Liver (tissue), 9 donors: Measurements from ENCODE around the gene CLIC3. TPM values are rescaled to one million over a fixed set of nuclear protein-coding genes. Genes with fewer than 3 reads are reported as not detected.
A peak's percentile ranks its signal among the peaks of the same experiment; 100 is the strongest.

Experiments
- DNase-seq: peaks from one replicate; pipeline ENCODE4 v3.0.0-alpha.2; 2017; ENCODE audit warnings: low spot score
- H3K27ac ChIP-seq, 2 donors: one replicate each; pipeline ENCODE4 v1.7.0; 2013; ENCODE audit warnings: inconsistent platforms in 2 of 2, low read length in 2 of 2, control low read depth in 1 of 2, low read depth in 1 of 2, mild to moderate bottlenecking in 1 of 2
- H3K27me3 ChIP-seq, 4 donors: one replicate each; pipeline versions ENCODE4 v1.6.1 to v1.7.0; 2013; ENCODE audit warnings: low read length in 3 of 4, inconsistent platforms in 1 of 4, mild to moderate bottlenecking in 1 of 4, moderate library complexity in 1 of 4; ENCODE audit not compliant: control insufficient read depth in 4 of 4, insufficient read depth in 4 of 4
- H3K36me3 ChIP-seq, 4 donors: one replicate each; pipeline versions ENCODE4 v1.6.1 to v1.7.0; 2013; ENCODE audit warnings: low read length in 3 of 4, mild to moderate bottlenecking in 3 of 4, low read depth in 1 of 4, moderate library complexity in 1 of 4; ENCODE audit not compliant: control insufficient read depth in 4 of 4, insufficient read depth in 3 of 4
- H3K4me1 ChIP-seq, 4 donors: one replicate each; pipeline versions ENCODE4 v1.6.1 to v1.7.0; 2013; ENCODE audit warnings: low read length in 3 of 4, mild to moderate bottlenecking in 3 of 4, moderate library complexity in 1 of 4; ENCODE audit not compliant: control insufficient read depth in 4 of 4, insufficient read depth in 4 of 4
- H3K4me3 ChIP-seq, 3 donors: one replicate each; pipeline versions ENCODE4 v1.6.1 to v1.7.0; 2013; ENCODE audit warnings: low read length in 3 of 3, control low read depth in 1 of 3, low read depth in 1 of 3, mild to moderate bottlenecking in 1 of 3
- H3K9ac ChIP-seq, 2 donors: one replicate each; pipeline ENCODE4 v1.7.0; 2013; ENCODE audit warnings: low read length in 2 of 2, mild to moderate bottlenecking in 2 of 2, moderate library complexity in 2 of 2, control low read depth in 1 of 2, low read depth in 1 of 2
- H3K9me3 ChIP-seq, 4 donors: one replicate each; pipeline versions ENCODE4 v1.6.1 to v1.7.0; 2013; ENCODE audit warnings: low read length in 3 of 4; ENCODE audit not compliant: control insufficient read depth in 4 of 4
- EGR1 ChIP-seq, 2 donors: IDR thresholded peaks; 2 replicates each; pipeline ENCODE4 v1.6.1; 2016 to 2018; ENCODE audit warnings: antibody characterized with exemption in 2 of 2, low read depth in 2 of 2
- FOXA1 ChIP-seq: IDR thresholded peaks from 2 replicates; pipeline ENCODE4 v1.6.1; 2016; ENCODE audit warnings: antibody characterized with exemption
- FOXA2 ChIP-seq: IDR thresholded peaks from 2 replicates; pipeline ENCODE4 v1.6.1; 2016; ENCODE audit warnings: antibody characterized with exemption
- GABPA ChIP-seq, 2 donors: IDR thresholded peaks in 1 of 2; conservative IDR thresholded peaks in 1 of 2; 2 replicates each; pipeline ENCODE4 v1.6.1; 2016; ENCODE audit warnings: antibody characterized with exemption in 2 of 2, mild to moderate bottlenecking in 1 of 2, moderate library complexity in 1 of 2
- HNF4A ChIP-seq, 2 donors: conservative IDR thresholded peaks; 2 replicates each; pipeline ENCODE4 v1.6.1; 2016; ENCODE audit warnings: antibody characterized with exemption in 2 of 2, mild to moderate bottlenecking in 2 of 2
- HNF4G ChIP-seq: IDR thresholded peaks from 2 replicates; pipeline ENCODE4 v1.6.1; 2016; ENCODE audit warnings: antibody characterized with exemption
- JUND ChIP-seq, 2 donors: IDR thresholded peaks; 2 replicates each; pipeline ENCODE4 v1.6.1; 2016; ENCODE audit warnings: antibody characterized with exemption in 2 of 2
- MAX ChIP-seq: IDR thresholded peaks from 2 replicates; pipeline ENCODE4 v1.6.1; 2016; ENCODE audit warnings: antibody characterized with exemption
- NR2F2 ChIP-seq: IDR thresholded peaks from 2 replicates; pipeline ENCODE4 v1.6.1; 2016; ENCODE audit warnings: antibody characterized with exemption
- RAD21 ChIP-seq, 2 donors: IDR thresholded peaks; 2 replicates each; pipeline ENCODE4 v1.6.1; 2016; ENCODE audit warnings: antibody characterized with exemption in 2 of 2, mild to moderate bottlenecking in 2 of 2
- RXRA ChIP-seq, 2 donors: IDR thresholded peaks; 2 replicates each; pipeline ENCODE4 v1.6.1; 2017 to 2018; ENCODE audit warnings: antibody characterized with exemption in 2 of 2, mild to moderate bottlenecking in 1 of 2
- SP1 ChIP-seq: IDR thresholded peaks from 2 replicates; pipeline ENCODE4 v1.6.1; 2018; ENCODE audit warnings: antibody characterized with exemption, mild to moderate bottlenecking
- TAF1 ChIP-seq: conservative IDR thresholded peaks from 2 replicates; pipeline ENCODE4 v1.6.1; 2016; ENCODE audit warnings: antibody characterized with exemption, mild to moderate bottlenecking
- YY1 ChIP-seq: IDR thresholded peaks from 2 replicates; pipeline ENCODE4 v1.6.1; 2016; ENCODE audit warnings: antibody characterized with exemption, mild to moderate bottlenecking
- ZBTB33 ChIP-seq: IDR thresholded peaks from 2 replicates; pipeline ENCODE4 v1.6.1; 2016; ENCODE audit warnings: antibody characterized with exemption
- WGBS: extraction: QIAGEN DNeasy Blood & Tissue Kit; methylation state at CpG from one replicate; pipeline ENCODE4 v1.1.7; 2013; 5-methylcytosine and 5-hydroxymethylcytosine counted together
- polyA plus RNA-seq, 2 donors: library from polyadenylated mRNA; stranded (reverse) in 1 of 2; unstranded in 1 of 2; fragments of 200-250 nt in 1 of 2; fragments of >200 nt in 1 of 2; fragmentation: Nextera tagmentation in 1 of 2; extraction: Ambion mirVana in 1 of 2; gene quantifications; one replicate each; pipeline versions ENCODE4 v1.2.1 to v1.2.3, GENCODE V29; 2013 to 2015
- total RNA-seq, 2 donors: library from RNA; depleted of rRNA; stranded (reverse); fragments of >200 nt; gene quantifications; one replicate each; pipeline ENCODE4 v1.2.3, GENCODE V29; 2014
- TF ChIP-seq, protein P1 (sequence below): fragments of 150-350 bp; IDR thresholded peaks from 2 replicates; pipeline ENCODE4 v1.5.1; 2017; ENCODE audit warnings: improper control_type of control experiment, low read depth, low read length; ENCODE audit not compliant: missing input control
- TF ChIP-seq, protein P2 (sequence below): IDR thresholded peaks from 2 replicates; pipeline ENCODE4 v1.6.1; 2016; ENCODE audit warnings: antibody characterized with exemption
- TF ChIP-seq, protein P3 (sequence below): IDR thresholded peaks from 2 replicates; pipeline ENCODE4 v1.6.1; 2016; ENCODE audit warnings: antibody characterized with exemption, mild to moderate bottlenecking
- donor health status: healthy.
- donor health status: healthy.
- donor health status: healthy.
- donor health status: healthy.
- donor health status: healthy.

Gene CLIC3
- total and polyA plus RNA-seq, 4 donors, result 0.33 to 0.83 (median 0.40) TPM

DNA sequence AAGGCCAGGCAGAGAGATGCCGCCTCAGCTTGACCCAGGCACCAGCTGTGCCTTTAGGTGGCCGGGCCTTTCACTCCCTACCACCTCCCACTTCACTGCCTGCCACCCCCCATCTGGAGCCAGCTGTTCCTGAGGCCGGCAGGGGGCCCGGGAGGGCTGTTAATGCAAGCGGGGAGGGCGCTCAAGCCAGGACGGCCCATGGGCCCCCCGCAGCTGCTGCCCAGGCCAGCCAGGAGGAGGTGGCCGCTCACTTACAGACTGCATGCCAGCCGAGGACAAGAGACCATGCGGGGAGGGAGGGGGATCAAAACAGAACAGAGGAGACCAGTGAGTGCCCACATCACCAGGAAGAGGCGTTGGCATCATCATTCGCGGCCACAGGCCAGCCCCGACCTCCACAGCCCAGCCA lies 27.2 kb upstream of the CLIC3 start:
- no peak for DNase-seq
- H3K9me3 ChIP-seq, result no peaks in the 10 kb centered on the region
- H3K27me3 ChIP-seq, result no peaks in the 10 kb centered on the region
- no peaks in the 10 kb centered on the region for H3K36me3 ChIP-seq
- 89% methylated on average over 15 of the region's 15 CpGs for WGBS
- no peak overlapping the region for H3K9ac ChIP-seq
- TF ChIP-seq MAX (no peak), SP1 (no peak), RAD21 (IDR thresholded peaks at IDR 0.05) (no peak), HNF4G (no peak), HNF4A (conservative IDR thresholded peaks at IDR 0.05) (no peak), RXRA (IDR thresholded peaks at IDR 0.05) (no peak), JUND (IDR thresholded peaks at IDR 0.05) (no peak), ZBTB33 (no peak), NR2F2 (no peak), TAF1 (no peak), FOXA2 (no peak), GABPA (IDR thresholded peaks at IDR 0.05 in 1 of 2, conservative IDR thresholded peaks at IDR 0.05 in 1 of 2) (no peak), EGR1 (IDR thresholded peaks at IDR 0.05; ENCODE audit: low read depth in 2 of 2) (no peak), YY1 (no peak), FOXA1 (no peak)
- TF ChIP-seq, protein P1, sequence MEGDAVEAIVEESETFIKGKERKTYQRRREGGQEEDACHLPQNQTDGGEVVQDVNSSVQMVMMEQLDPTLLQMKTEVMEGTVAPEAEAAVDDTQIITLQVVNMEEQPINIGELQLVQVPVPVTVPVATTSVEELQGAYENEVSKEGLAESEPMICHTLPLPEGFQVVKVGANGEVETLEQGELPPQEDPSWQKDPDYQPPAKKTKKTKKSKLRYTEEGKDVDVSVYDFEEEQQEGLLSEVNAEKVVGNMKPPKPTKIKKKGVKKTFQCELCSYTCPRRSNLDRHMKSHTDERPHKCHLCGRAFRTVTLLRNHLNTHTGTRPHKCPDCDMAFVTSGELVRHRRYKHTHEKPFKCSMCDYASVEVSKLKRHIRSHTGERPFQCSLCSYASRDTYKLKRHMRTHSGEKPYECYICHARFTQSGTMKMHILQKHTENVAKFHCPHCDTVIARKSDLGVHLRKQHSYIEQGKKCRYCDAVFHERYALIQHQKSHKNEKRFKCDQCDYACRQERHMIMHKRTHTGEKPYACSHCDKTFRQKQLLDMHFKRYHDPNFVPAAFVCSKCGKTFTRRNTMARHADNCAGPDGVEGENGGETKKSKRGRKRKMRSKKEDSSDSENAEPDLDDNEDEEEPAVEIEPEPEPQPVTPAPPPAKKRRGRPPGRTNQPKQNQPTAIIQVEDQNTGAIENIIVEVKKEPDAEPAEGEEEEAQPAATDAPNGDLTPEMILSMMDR, result no peak
- TF ChIP-seq, protein P2, sequence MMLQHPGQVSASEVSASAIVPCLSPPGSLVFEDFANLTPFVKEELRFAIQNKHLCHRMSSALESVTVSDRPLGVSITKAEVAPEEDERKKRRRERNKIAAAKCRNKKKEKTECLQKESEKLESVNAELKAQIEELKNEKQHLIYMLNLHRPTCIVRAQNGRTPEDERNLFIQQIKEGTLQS, result no peak
- TF ChIP-seq, protein P3, sequence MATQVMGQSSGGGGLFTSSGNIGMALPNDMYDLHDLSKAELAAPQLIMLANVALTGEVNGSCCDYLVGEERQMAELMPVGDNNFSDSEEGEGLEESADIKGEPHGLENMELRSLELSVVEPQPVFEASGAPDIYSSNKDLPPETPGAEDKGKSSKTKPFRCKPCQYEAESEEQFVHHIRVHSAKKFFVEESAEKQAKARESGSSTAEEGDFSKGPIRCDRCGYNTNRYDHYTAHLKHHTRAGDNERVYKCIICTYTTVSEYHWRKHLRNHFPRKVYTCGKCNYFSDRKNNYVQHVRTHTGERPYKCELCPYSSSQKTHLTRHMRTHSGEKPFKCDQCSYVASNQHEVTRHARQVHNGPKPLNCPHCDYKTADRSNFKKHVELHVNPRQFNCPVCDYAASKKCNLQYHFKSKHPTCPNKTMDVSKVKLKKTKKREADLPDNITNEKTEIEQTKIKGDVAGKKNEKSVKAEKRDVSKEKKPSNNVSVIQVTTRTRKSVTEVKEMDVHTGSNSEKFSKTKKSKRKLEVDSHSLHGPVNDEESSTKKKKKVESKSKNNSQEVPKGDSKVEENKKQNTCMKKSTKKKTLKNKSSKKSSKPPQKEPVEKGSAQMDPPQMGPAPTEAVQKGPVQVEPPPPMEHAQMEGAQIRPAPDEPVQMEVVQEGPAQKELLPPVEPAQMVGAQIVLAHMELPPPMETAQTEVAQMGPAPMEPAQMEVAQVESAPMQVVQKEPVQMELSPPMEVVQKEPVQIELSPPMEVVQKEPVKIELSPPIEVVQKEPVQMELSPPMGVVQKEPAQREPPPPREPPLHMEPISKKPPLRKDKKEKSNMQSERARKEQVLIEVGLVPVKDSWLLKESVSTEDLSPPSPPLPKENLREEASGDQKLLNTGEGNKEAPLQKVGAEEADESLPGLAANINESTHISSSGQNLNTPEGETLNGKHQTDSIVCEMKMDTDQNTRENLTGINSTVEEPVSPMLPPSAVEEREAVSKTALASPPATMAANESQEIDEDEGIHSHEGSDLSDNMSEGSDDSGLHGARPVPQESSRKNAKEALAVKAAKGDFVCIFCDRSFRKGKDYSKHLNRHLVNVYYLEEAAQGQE, result no peak
- no peak overlapping the region for H3K4me3 ChIP-seq
- peaks cover 33 to 59% (median 46%) of the 10 kb centered on the region in 4 donors for H3K4me1 ChIP-seq
- peak overlapping the region; percentile 22 to 44 for H3K27ac ChIP-seq
